Measurements from ENCODE around the gene ABCA12.

- TF ChIP-seq EZH2 (optimal IDR thresholded peaks at IDR 0.05; ENCODE audit: low read depth, low read length), result no peak
- no peak for TF ChIP-seq CTCF (IDR thresholded peaks at IDR 0.05; ENCODE audit: low read length)
- TF ChIP-seq EZH2phosphoT487 (IDR thresholded peaks at IDR 0.05; ENCODE audit: low read length), result no peak
Measured at GRCh38 chr2:215145611-215146010, 7.2 kb upstream of the ABCA12 start.

All from MM.1S (cell line).